Muscle of arm (tissue), 12 donors: Measurements from ENCODE around the gene CNPY1. TPM values are rescaled to one million over a fixed set of nuclear protein-coding genes. Genes with fewer than 3 reads are reported as not detected.
"Not testable (repeated sequence)": the region's sequence is repeated elsewhere in the genome, so short reads cannot be mapped to it uniquely, and the experiment has no call there.

Source experiments
- DNase-seq: peaks from one replicate; pipeline ENCODE4 v3.0.0-alpha.2; 2013
- polyA plus RNA-seq, 12 donors: library from polyadenylated mRNA; unstranded; fragments of 120-200 nt; gene quantifications; one replicate each; pipeline ENCODE4 v1.2.1, GENCODE V29; 2013; ENCODE audit not compliant: insufficient read length in 12 of 12

CNPY1 gene
- polyA plus RNA-seq, 12 donors: 0.17 to 0.53 (median 0.28) TPM; not detected in 7

GRCh38 chr7:155579565-155579964, 33.2 kb upstream of the CNPY1 start:
- DNase-seq: no peak

DNA sequence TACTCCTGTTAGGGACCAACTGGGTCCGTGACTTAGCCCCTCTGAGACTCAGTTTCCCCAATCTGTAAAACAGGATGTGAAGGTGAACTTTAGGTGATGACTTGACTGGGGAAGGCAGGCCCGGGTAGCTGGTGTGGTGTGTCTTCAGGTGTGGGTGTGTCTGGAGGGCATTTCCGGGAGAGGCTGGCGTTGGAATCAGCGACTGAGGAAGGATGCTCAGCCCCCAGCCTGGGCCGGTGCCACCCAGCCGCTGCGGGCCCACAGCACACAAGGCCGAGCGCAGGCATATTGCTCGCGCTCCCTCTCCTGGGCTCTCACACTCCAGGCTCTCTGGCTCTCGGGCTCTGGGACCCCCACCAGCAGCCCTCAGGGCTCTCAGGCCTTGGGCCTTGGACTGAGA, 31.7 kb upstream of the CNPY1 start:
- DNase-seq: no peak

DNA sequence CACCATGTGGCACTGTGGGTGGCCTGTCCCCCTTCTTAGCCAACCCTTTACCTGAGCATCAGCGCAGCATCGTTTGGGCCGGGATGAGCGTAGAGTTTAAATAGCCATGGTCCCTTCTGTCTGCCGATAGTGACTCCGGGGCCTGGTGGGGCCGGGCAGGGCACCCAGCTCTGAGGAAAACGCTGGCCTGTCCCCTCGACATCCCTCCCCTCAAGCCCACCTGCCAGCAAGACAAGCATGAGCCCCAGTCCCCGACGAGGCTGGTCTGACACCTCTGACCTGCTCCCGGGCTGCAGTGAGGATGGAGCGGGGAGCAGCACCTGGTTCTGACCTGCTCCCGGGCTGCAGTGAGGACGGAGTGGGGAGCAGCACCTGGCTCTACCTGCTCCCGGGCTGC, 31.1 kb upstream of the CNPY1 start:
- no peak for DNase-seq

GRCh38 chr7:155576900-155577508, 30.6 kb upstream of the CNPY1 start:
- no peak for DNase-seq

- DNase-seq: no peak
Observed at GRCh38 chr7:155576416-155576815, 30.1 kb upstream of the CNPY1 start.

GRCh38 chr7:155574556-155575290, 28.4 kb upstream of the CNPY1 start:
- no peak for DNase-seq

DNA sequence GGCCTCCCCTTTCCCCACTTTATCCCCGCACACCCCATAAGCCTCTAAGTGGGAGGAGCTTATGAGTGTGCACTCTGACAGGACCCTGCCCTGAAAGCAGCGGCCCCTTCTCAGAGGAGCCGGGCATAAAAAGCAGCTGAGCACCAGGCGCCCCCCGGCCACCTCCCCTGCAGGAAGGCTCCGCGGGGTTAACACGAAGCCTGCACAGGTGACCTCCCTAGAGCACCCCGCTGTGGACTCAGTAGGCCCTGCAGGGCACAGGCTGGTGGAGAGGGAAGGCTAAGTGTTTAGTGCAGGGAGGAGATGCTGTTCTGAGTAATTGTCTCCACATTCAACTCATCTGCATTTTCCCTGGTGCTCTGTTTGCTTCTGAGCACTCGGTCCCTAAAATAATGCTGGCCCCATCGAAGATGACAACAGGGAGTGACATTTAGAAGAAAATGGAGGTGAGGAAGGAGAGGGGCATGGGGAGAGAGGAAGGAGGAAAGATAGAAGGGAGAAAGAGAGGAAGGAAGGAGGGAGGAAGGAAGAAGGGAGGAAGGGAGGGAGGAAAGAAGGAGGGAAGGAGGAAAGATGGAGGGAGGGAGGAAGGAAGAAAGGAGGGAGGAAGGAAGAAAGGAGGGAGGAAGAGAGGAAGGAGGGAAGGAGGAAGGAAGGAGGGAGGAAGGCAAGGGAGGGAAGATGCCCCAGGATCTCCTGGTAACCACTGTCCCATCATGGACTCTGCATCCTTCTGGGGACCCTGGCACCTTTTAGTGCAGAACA, 25.4 kb upstream of the CNPY1 start:
- no peak for DNase-seq

GRCh38 chr7:155570991-155571390, 24.6 kb upstream of the CNPY1 start:
- no peak for DNase-seq

- no peak for DNase-seq
Observed at GRCh38 chr7:155570171-155570958, 24.0 kb upstream of the CNPY1 start.

- DNase-seq: no peak
Observed at GRCh38 chr7:155569681-155570080, 23.3 kb upstream of the CNPY1 start.

DNA sequence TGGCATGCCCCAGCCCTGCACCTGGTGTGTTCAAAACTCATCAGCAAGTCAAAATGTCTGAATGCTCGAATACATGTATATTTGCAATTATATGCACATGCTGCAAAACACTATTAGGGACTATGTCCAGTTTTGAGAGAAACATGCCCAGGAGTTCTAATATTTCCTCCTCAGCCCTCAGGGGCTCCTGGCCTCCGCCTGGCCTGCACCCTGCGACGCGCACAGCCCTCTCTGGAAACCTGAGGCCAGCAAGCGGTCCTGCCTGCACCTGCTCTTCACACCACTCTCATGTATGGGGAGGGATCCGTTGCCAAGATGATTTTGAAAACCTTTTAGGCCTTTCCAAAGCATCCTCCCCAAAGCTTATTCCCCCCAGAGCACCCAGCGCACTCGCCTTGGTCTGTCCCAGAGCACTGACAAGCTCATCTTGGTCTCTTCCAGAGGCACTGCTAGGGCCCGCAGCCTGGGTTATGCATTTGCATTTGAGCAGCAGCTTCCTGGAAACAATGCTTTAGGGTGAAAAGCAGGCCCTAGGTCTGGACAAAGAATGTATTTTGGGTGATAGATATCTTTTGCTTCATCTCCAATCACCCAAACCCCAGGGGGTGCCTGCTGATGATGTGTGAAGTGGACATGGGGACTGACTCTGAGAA, 22.6 kb upstream of the CNPY1 start:
- no peak for DNase-seq

DNA sequence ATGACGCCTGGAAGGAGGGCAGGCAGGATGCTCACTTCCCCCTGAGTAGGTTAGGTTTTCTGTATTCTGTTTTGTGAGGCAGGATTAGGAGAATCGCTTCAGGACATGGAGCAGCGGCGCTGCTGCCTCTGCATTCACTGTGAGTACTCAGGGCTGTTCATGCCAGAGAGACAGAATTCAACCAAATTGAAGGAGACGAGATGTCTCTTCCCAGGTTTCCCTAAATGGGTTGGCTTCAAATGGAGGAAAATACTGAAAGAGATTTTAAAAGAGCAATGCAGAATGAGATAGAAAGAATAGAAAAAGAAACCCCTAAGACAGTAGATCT, 21.9 kb upstream of the CNPY1 start:
- DNase-seq: no peak

DNA sequence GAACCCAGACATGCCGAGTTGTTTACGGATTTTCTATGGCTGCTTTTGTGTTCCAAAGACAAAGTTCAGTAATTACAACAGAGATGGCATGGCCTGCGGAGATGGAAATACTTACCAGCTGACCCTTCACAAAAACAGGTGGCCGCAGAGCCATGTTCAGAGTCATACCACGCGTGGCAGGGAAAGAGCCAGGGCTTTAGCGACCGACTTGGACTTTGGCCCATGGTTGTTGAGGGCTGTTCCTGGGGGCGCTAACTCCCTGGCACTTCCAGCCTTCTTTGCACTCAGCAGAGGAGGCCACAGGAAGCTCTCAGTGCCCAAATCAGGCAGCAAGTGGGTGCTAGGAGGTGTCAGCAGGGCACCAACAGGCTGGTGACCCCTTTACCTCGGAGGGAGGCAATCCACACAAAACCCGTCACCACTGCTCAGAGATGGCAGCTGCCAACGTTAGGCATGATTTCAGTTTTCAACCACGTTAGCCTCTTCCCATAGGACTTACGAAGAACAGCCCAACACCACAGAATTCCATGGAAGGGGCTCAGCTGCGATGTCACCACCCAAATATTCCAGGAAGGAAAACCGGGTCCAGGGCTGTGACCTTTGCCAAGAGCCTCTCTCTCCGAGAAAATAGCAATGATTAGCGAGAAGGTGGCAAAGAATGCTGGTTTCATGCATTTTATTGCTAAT, 21.4 kb upstream of the CNPY1 start:
- DNase-seq: no peak

DNA sequence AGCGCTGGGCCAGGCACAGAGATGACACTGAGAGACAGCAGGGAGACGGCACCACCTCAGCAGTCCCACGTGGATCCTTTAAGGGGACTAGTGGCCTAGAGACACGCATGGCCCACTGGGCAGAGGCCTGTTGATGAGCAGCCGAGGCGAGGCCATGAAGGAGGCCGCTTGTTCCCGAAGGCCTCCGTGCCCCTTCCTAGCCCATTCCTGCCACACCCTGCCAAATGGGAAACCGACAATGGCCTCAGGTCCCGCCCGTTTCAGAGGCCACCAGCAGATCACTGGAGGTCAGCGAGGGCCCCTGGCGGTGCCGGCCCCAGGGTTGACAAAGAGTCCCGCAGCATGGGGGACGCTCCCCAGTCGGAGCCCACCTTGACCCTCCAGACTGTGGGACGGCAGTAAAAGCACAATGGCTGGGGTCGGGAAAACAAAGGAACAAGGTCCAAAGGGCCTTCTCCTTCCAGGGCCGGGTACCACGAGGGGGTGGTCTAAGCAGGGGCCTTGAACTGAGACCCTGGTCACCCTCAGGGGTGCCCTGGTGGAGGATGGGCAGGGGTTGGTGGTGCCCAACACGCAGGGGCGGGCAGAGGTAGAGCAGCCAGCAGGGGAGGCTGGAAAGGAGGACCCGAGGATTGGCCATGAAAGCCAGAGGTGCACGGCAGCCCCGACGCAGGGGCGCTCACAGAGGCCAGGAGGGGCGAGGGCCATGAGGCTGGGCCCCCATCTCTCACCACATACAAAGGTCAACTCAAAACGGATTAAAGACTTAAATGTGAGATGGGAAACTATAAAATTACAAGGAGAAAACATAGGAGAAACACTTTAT, 19.9 kb upstream of the CNPY1 start:
- no peak for DNase-seq

GRCh38 chr7:155565596-155565995, 19.2 kb upstream of the CNPY1 start:
- DNase-seq: no peak

DNA sequence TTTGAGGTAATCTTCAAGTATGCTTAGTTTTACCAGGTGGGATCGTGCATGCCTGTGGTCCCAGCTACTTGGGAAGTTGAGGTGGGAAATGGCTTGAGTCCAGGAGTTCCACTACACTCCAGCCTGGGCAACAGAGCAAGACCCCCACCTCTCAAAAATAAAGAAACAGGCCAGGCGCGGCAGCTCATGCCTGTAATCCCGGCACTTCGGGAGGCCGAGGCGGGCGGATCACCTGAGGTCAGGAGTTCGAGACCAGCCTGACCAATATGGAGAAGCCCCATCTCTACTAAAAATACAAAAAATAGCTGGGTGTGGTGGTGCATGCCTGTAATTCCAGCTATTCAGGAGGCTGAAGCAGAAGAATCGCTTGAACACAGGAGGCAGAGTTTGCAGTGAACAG, 16.6 kb upstream of the CNPY1 start:
- DNase-seq: not testable (repeated sequence)

DNA sequence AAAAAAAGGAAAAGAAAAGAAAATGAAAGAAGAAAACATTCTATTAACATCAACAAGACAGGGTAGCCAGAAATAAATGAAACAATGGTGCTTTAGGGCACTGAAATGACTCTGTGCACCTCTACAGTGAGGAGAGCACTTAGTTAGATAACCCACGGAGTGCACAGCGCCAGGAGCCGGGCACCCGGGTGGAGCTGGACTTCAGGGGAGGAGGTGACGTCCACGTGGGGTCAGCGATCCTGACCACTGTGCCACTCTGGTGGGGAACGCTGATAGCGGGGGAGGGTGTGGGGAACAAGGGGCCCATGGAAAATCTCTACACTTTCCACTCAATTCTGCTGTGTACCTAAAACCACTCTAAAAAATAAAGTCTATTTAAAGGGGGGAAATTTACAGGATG, 15.7 kb upstream of the CNPY1 start:
- no peak for DNase-seq

GRCh38 chr7:155560982-155561686, 14.8 kb upstream of the CNPY1 start:
- no peak for DNase-seq

- no peak for DNase-seq
Observed at GRCh38 chr7:155560196-155560885, 14.0 kb upstream of the CNPY1 start.
